Esophagus muscularis mucosa (tissue), 4 donors: ENCODE data around the gene ALG12. TPM values are rescaled to one million over a fixed set of nuclear protein-coding genes. Genes with fewer than 3 reads are reported as not detected.

Source experiments
- DNase-seq: peaks from one replicate; pipeline ENCODE4 v3.0.0-alpha.2; 2017; ENCODE audit errors: extremely low spot score
- H3K27ac ChIP-seq, 4 donors: fragments of 200-600 bp; sonication (generic); replicated peaks in 1 of 4; 1 replicate in 3 of 4; 2 replicates in 1 of 4; pipeline ENCODE4 v1.5.1; 2016 to 2019; ENCODE audit warnings: mild to moderate bottlenecking in 1 of 4
- H3K27me3 ChIP-seq, 4 donors: fragments of 200-600 bp; sonication (generic); one replicate each; pipeline versions ENCODE4 v1.5.1 to v1.6.0; 2016 to 2019
- H3K36me3 ChIP-seq, 4 donors: fragments of 200-600 bp; sonication (generic); one replicate each; pipeline ENCODE4 v1.5.1; 2016 to 2019
- H3K4me1 ChIP-seq, 4 donors: fragments of 200-600 bp; sonication (generic); one replicate each; pipeline ENCODE4 v1.5.1; 2016 to 2019
- H3K4me3 ChIP-seq, 4 donors: fragments of 200-600 bp; sonication (generic); 1 replicate in 2 of 4; 2 replicates in 2 of 4; pipeline ENCODE4 v1.5.1; 2016 to 2019; ENCODE audit warnings: mild to moderate bottlenecking in 4 of 4, moderate library complexity in 1 of 4
- H3K9me3 ChIP-seq, 4 donors: fragments of 200-600 bp; sonication (generic); 1 replicate in 3 of 4; 2 replicates in 1 of 4; pipeline ENCODE4 v1.5.1; 2016 to 2019
- EP300 ChIP-seq: sonication (generic); formaldehyde crosslinking; IDR thresholded peaks from one replicate; pipeline ENCODE4 v1.6.1; 2017; ENCODE audit warnings: antibody characterized with exemption
- POLR2A ChIP-seq: fragments of 450-650 bp; IDR thresholded peaks from one replicate; pipeline ENCODE4 v1.6.1; 2017; ENCODE audit warnings: antibody characterized with exemption, moderate library complexity, mild to moderate bottlenecking, low read depth
- POLR2AphosphoS5 ChIP-seq, 2 donors: sonication (generic); formaldehyde crosslinking; IDR thresholded peaks; one replicate each; pipeline ENCODE4 v1.6.1; 2017; ENCODE audit warnings: antibody characterized with exemption in 2 of 2
- WGBS: methylation state at CpG from one replicate; pipeline ENCODE4 v1.1.5; 2018; 5-methylcytosine and 5-hydroxymethylcytosine counted together
- intact Hi-C: fragments of 100-400 bp; cut with DNase I; formaldehyde crosslinking; loops from one replicate; pipeline ENCODE4 v1.15.1; 2023
- total RNA-seq, 4 donors: library from RNA; depleted of rRNA; stranded (reverse); fragments of >200 nt; gene quantifications; one replicate each; pipeline versions ENCODE4 v1.1.0 to v1.2.1, GENCODE V29; 2016
- TF ChIP-seq, protein P1 (sequence below), 3 experiments: fragments of 200-600 bp in 2 of 3; fragments of 450-650 bp in 1 of 3; sonication (generic) in 2 of 3; IDR thresholded peaks; one replicate each; pipeline ENCODE4 v1.5.1; 2017 to 2019; ENCODE audit warnings: antibody characterized with exemption in 3 of 3, mild to moderate bottlenecking in 2 of 3, moderate library complexity in 1 of 3

Gene ALG12
- total RNA-seq, 4 donors from 2014 or later, result 17.7 to 28.0 (median 23.8) TPM

DNA sequence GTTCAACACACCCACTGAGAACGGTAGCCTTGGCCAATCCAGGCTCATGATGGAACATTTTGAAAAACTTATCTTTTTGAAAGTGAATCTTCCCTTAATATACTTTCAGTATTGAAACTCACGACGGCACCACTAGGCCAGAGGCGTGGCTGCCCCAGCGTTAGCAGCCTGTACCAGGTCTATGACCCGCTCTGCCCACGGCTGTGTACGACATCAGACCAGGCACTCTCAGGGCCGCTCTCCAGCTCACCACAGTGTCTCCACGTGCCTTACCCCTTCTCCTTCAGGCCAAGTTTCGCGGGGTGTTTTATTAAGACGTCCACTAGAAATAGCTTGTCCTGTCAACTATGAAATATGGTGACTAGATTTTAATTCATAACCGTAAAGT is 31.2 kb downstream of the ALG12 start:
- no peak overlapping the region for H3K27ac ChIP-seq
- H3K4me1 ChIP-seq, result no peaks in the 10 kb centered on the region
- intact Hi-C loops, result no loop called here
- DNase-seq, result no peak
- TF ChIP-seq, protein P1, sequence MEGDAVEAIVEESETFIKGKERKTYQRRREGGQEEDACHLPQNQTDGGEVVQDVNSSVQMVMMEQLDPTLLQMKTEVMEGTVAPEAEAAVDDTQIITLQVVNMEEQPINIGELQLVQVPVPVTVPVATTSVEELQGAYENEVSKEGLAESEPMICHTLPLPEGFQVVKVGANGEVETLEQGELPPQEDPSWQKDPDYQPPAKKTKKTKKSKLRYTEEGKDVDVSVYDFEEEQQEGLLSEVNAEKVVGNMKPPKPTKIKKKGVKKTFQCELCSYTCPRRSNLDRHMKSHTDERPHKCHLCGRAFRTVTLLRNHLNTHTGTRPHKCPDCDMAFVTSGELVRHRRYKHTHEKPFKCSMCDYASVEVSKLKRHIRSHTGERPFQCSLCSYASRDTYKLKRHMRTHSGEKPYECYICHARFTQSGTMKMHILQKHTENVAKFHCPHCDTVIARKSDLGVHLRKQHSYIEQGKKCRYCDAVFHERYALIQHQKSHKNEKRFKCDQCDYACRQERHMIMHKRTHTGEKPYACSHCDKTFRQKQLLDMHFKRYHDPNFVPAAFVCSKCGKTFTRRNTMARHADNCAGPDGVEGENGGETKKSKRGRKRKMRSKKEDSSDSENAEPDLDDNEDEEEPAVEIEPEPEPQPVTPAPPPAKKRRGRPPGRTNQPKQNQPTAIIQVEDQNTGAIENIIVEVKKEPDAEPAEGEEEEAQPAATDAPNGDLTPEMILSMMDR (IDR thresholded peaks at IDR 0.05), result no peak
- TF ChIP-seq POLR2AphosphoS5 (IDR thresholded peaks at IDR 0.05) (no peak), EP300 (no peak), POLR2A (no peak)
- peaks cover 35 to 51% (median 44%) of the 10 kb centered on the region in 4 donors for H3K36me3 ChIP-seq
- no peaks in the 10 kb centered on the region for H3K27me3 ChIP-seq
- H3K4me3 ChIP-seq, result no peak overlapping the region
- peaks cover 0 to 5% (median 0%) of the 10 kb centered on the region in 4 donors for H3K9me3 ChIP-seq
- 91% methylated on average over 14 of the region's 14 CpGs for WGBS

DNA sequence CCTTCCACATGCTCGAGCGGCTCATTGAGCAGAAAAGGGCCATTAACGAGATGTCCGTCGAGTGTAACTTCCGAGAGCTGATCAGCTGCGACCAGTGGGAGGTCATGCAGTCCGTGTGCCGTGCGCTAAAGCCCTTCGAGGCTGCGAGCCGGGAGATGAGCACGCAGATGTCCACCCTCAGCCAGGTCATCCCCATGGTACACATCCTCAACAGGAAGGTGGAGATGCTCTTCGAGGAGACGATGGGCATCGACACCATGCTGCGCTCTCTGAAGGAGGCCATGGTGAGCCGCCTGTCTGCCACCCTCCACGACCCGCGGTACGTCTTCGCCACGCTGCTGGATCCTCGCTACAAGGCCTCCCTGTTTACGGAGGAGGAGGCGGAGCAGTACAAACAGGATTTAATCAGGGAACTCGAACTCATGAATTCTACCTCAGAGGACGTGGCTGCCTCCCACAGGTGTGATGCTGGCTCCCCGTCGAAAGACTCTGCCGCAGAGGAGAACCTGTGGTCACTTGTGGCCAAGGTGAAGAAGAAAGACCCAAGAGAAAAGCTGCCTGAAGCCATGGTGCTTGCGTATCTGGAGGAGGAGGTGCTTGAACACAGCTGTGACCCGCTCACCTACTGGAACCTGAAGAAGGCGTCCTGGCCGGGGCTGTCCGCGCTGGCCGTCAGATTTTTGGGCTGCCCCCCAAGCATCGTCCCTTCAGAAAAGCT is 31.7 kb downstream of the ALG12 start:
- Histone ChIP-seq H3K9me3 (peaks cover 0 to 5% (median 0%) of the 10 kb centered on the region in 4 donors), H3K27ac (no peak overlapping the region), H3K4me1 (no peaks in the 10 kb centered on the region), H3K36me3 (peaks cover 35 to 51% (median 44%) of the 10 kb centered on the region in 4 donors), H3K27me3 (no peaks in the 10 kb centered on the region), H3K4me3 (no peak overlapping the region)
- no peak for DNase-seq
- WGBS, result 98% methylated on average over 37 of the region's 41 CpGs
- intact Hi-C loops, result no loop called here
- TF ChIP-seq EP300 (no peak), POLR2A (no peak), POLR2AphosphoS5 (IDR thresholded peaks at IDR 0.05) (no peak)
- TF ChIP-seq, protein P1 (IDR thresholded peaks at IDR 0.05), result no peak

DNA sequence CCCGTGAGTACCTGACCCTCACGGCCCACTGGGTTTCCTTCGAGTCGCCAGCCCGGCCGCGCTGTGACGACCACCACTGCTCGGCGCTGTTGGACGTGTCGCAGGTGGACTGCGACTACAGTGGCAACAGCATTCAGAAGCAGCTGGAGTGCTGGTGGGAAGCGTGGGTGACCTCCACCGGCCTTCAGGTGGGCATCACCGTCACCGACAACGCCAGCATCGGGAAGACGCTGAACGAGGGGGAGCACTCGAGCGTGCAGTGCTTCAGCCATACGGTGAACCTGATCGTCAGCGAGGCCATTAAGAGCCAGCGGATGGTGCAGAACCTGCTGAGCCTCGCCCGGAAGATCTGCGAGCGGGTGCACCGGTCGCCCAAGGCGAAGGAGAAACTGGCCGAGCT is 32.4 kb downstream of the ALG12 start:
- Histone ChIP-seq H3K27ac (no peak overlapping the region), H3K4me3 (no peak overlapping the region), H3K9me3 (peaks cover 0 to 1% (median 0%) of the 10 kb centered on the region in 4 donors), H3K36me3 (peaks cover 35 to 51% (median 43%) of the 10 kb centered on the region in 4 donors), H3K4me1 (no peaks in the 10 kb centered on the region), H3K27me3 (no peaks in the 10 kb centered on the region)
- intact Hi-C loops, result no loop called here
- WGBS, result 98% methylated on average over 35 of the region's 35 CpGs
- TF ChIP-seq POLR2A, result no peak
- no peak for TF ChIP-seq POLR2AphosphoS5 (IDR thresholded peaks at IDR 0.05)
- TF ChIP-seq, protein P1 (IDR thresholded peaks at IDR 0.05), result no peak
- no peak for TF ChIP-seq EP300
- no peak for DNase-seq

DNA sequence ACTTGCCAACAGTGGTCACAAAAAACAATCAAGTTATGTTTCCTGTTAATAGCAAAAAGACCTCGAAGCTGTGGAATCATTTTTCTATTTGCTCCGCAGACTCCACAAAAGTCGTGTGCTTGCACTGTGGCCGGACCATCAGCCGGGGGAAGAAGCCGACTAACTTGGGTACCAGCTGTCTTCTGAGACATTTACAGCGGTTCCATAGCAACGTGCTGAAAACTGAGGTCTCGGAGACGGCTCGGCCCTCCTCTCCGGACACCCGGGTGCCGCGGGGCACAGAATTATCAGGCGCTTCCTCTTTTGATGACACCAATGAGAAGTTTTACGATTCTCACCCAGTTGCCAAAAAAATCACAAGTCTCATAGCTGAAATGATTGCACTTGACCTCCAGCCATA is 33.0 kb downstream of the ALG12 start:
- TF ChIP-seq, protein P1 (IDR thresholded peaks at IDR 0.05), result no peak
- TF ChIP-seq EP300 (no peak), POLR2A (no peak), POLR2AphosphoS5 (IDR thresholded peaks at IDR 0.05) (no peak)
- no peak overlapping the region for H3K27ac ChIP-seq
- H3K36me3 ChIP-seq, result peaks cover 31 to 51% (median 43%) of the 10 kb centered on the region in 4 donors
- H3K9me3 ChIP-seq, result no peaks in the 10 kb centered on the region
- H3K4me3 ChIP-seq, result no peak overlapping the region
- intact Hi-C loops, result no loop called here
- DNase-seq, result no peak
- H3K4me1 ChIP-seq, result no peaks in the 10 kb centered on the region
- WGBS, result 97% methylated on average over 16 of the region's 17 CpGs
- H3K27me3 ChIP-seq, result no peaks in the 10 kb centered on the region
